HCT116 (cell line): ENCODE results near the gene BCL11A. TPM values are rescaled to one million over a fixed set of nuclear protein-coding genes. Genes with fewer than 3 reads are reported as not detected.

ENCODE experiments used
- ATAC-seq: fragments of 200-7000 bp; cut with Tn5 transposase; 2 replicates; pipeline ENCODE4 v1.9.1; 2020; ENCODE audit warnings: mild to moderate bottlenecking, moderate library complexity
- BruUV-seq: library from RNA; stranded (reverse); fragments of 400-500 nt; replicated peaks from 2 replicates; lab custom pipeline; 2021; lab: Mats Ljungman, UMichigan
- CTCF ChIA-PET: fragments of 300-600 bp; sonication (Branson Sonifier 250); formaldehyde crosslinking; loops from one replicate; lab custom pipeline; 2021; ENCODE audit warnings: antibody characterized with exemption; lab: Charles Lee
- POLR2A ChIA-PET: fragments of 300-600, 350-600 bp; sonication (Branson Sonifier 250); formaldehyde crosslinking; loops from one replicate; lab custom pipeline; 2021; ENCODE audit warnings: antibody characterized with exemption; lab: Charles Lee
- RAD21 ChIA-PET, 2 experiments: fragments of 300-600 bp; sonication (Branson Sonifier 250); formaldehyde crosslinking; loops; one replicate each; lab custom pipeline; 2023; ENCODE audit warnings: low total read pairs in 2 of 2; ENCODE audit not compliant: uncharacterized antibody in 2 of 2, unreplicated experiment in 2 of 2, low non-redundant PET in 1 of 2; lab: Charles Lee
- DNase-seq: peaks from one replicate; pipeline ENCODE4 v3.0.0-alpha.2; 2010; ENCODE audit warnings: low read depth, low spot score
- H2AFZ ChIP-seq: fragments of 200-600 bp; shearing (Covaris generic), sonication (generic); 2 replicates; pipeline ENCODE4 v1.6.1; 2017; ENCODE audit warnings: low read depth, mixed run types, mixed read lengths, antibody characterized with exemption, low read length; ENCODE audit not compliant: poor library complexity, severe bottlenecking
- H3K27ac ChIP-seq: 2 replicates; pipeline ENCODE4 v1.5.1; 2012; ENCODE audit warnings: low read depth, low read length
- H3K27me3 ChIP-seq: fragments of 200-600 bp; sonication (generic); 2 replicates; pipeline ENCODE4 v1.6.1; 2016; ENCODE audit warnings: mixed run types, low read length, mixed read lengths; ENCODE audit not compliant: insufficient read depth
- H3K36me3 ChIP-seq, 2 experiments: fragments of 200-500 bp in 1 of 2; fragments of 200-600 bp in 1 of 2; sonication (Bioruptor generic) in 1 of 2; sonication (generic) in 1 of 2; 2 replicates each; pipeline versions ENCODE4 v1.5.1 to v1.6.1; 2014 to 2016; ENCODE audit warnings: low read length in 2 of 2, inconsistent platforms in 1 of 2, mixed read lengths in 1 of 2, mixed run types in 1 of 2; ENCODE audit not compliant: insufficient read depth in 2 of 2, control insufficient read depth in 1 of 2
- H3K4me1 ChIP-seq, 2 experiments: fragments of 200-600 bp in 1 of 2; sonication (generic) in 1 of 2; 2 replicates each; pipeline versions ENCODE4 v1.5.1 to v1.6.1; 2012 to 2017; ENCODE audit warnings: low read length in 2 of 2, inconsistent platforms in 1 of 2, mild to moderate bottlenecking in 1 of 2, mixed read lengths in 1 of 2, mixed run types in 1 of 2, moderate library complexity in 1 of 2; ENCODE audit not compliant: insufficient read depth in 2 of 2, control insufficient read depth in 1 of 2
- H3K4me2 ChIP-seq: fragments of 200-600 bp; sonication (generic); 2 replicates; pipeline ENCODE4 v1.6.1; 2017; ENCODE audit warnings: mixed run types, low read length, mixed read lengths
- H3K4me3 ChIP-seq, 2 experiments: fragments of 200-600 bp in 1 of 2; sonication (generic) in 1 of 2; replicated peaks in 1 of 2; 2 replicates each; pipeline ENCODE4 v1.5.1; 2011 to 2016; ENCODE audit warnings: low read length in 2 of 2, control low read depth in 1 of 2, low read depth in 1 of 2, mild to moderate bottlenecking in 1 of 2, mixed read lengths in 1 of 2, mixed run types in 1 of 2
- H3K79me2 ChIP-seq: fragments of 200-600 bp; sonication (generic); 2 replicates; pipeline ENCODE4 v1.6.1; 2017; ENCODE audit warnings: mild to moderate bottlenecking, mixed run types, low read length, moderate library complexity, mixed read lengths; ENCODE audit not compliant: insufficient read depth
- H3K9ac ChIP-seq: fragments of 200-600 bp; sonication (generic); 2 replicates; pipeline ENCODE4 v1.6.1; 2016; ENCODE audit warnings: low read length, mixed read lengths
- H3K9me2 ChIP-seq: fragments of 200-600 bp; sonication (generic), shearing (Covaris generic); 2 replicates; pipeline ENCODE4 v1.6.1; 2017; ENCODE audit warnings: mixed run types, mild to moderate bottlenecking, moderate library complexity; ENCODE audit not compliant: insufficient read depth
- H3K9me3 ChIP-seq, 2 experiments: fragments of 200-500 bp in 1 of 2; fragments of 200-600 bp in 1 of 2; sonication (Bioruptor generic) in 1 of 2; sonication (generic) in 1 of 2; 2 replicates each; pipeline ENCODE4 v1.6.1; 2014 to 2017; ENCODE audit warnings: low read length in 2 of 2, mixed read lengths in 2 of 2, inconsistent platforms in 1 of 2, low read depth in 1 of 2, mild to moderate bottlenecking in 1 of 2, mixed run types in 1 of 2, moderate library complexity in 1 of 2; ENCODE audit not compliant: control insufficient read depth in 1 of 2, insufficient read depth in 1 of 2
- H4K20me1 ChIP-seq: fragments of 200-600 bp; sonication (generic), shearing (Covaris generic); 2 replicates; pipeline ENCODE4 v1.6.1; 2017; ENCODE audit warnings: mixed run types, mild to moderate bottlenecking, moderate library complexity; ENCODE audit not compliant: insufficient read depth
- ATF3 ChIP-seq: IDR thresholded peaks from 2 replicates; pipeline ENCODE4 v1.6.1; 2012
- CEBPB ChIP-seq: IDR thresholded peaks from 2 replicates; pipeline ENCODE4 v1.6.1; 2012; ENCODE audit warnings: low read depth
- CTCF ChIP-seq, 3 experiments: fragments of 200-600 bp in 1 of 3; sonication (generic) in 1 of 3; IDR thresholded peaks in 2 of 3; conservative IDR thresholded peaks in 1 of 3; 2 replicates each; pipeline ENCODE4 v1.5.1; 2012 to 2017; ENCODE audit warnings: low read depth in 2 of 3, low read length in 2 of 3, antibody characterized with exemption in 1 of 3, borderline replicate concordance in 1 of 3, control low read depth in 1 of 3, mild to moderate bottlenecking in 1 of 3, mixed read lengths in 1 of 3, mixed run types in 1 of 3, moderate library complexity in 1 of 3; ENCODE audit not compliant: insufficient read depth in 1 of 3
- EGR1 ChIP-seq: IDR thresholded peaks from 2 replicates; pipeline ENCODE4 v1.6.1; 2012; ENCODE audit warnings: low read depth
- ELF1 ChIP-seq: IDR thresholded peaks from 2 replicates; pipeline ENCODE4 v1.6.1; 2012; ENCODE audit warnings: low read depth, borderline replicate concordance
- EZH2phosphoT487 ChIP-seq: fragments of 200-600 bp; IDR thresholded peaks from 2 replicates; pipeline ENCODE4 v1.6.1; 2018; ENCODE audit warnings: antibody characterized with exemption, borderline replicate concordance
- JUND ChIP-seq: IDR thresholded peaks from 2 replicates; pipeline ENCODE4 v1.6.1; 2012
- MAX ChIP-seq: IDR thresholded peaks from 2 replicates; pipeline ENCODE4 v1.6.1; 2012
- POLR2AphosphoS5 ChIP-seq: IDR thresholded peaks from 2 replicates; pipeline ENCODE4 v1.6.1; 2011; ENCODE audit warnings: mild to moderate bottlenecking, low read depth, low read length, moderate library complexity
- RAD21 ChIP-seq: IDR thresholded peaks from 2 replicates; pipeline ENCODE4 v1.6.1; 2012; ENCODE audit warnings: low read depth, mild to moderate bottlenecking
- SP1 ChIP-seq: IDR thresholded peaks from 2 replicates; pipeline ENCODE4 v1.6.1; 2012; ENCODE audit warnings: low read depth
- SRF ChIP-seq: IDR thresholded peaks from 2 replicates; pipeline ENCODE4 v1.6.1; 2012; ENCODE audit warnings: low read depth
- TCF7L2 ChIP-seq: IDR thresholded peaks from 2 replicates; pipeline ENCODE4 v1.7.0; 2011; ENCODE audit warnings: borderline replicate concordance, inconsistent platforms; ENCODE audit not compliant: insufficient read depth, insufficient read length; ENCODE audit errors: extremely low read depth
- YY1 ChIP-seq: IDR thresholded peaks from 2 replicates; pipeline ENCODE4 v1.6.1; 2011; ENCODE audit warnings: low read length, low read depth, moderate library complexity, mild to moderate bottlenecking; ENCODE audit not compliant: insufficient replicate concordance; ENCODE audit errors: extremely low read depth
- ZBTB33 ChIP-seq: IDR thresholded peaks from 2 replicates; pipeline ENCODE4 v1.6.1; 2011; ENCODE audit warnings: mild to moderate bottlenecking, low read length, moderate library complexity; ENCODE audit not compliant: insufficient replicate concordance; ENCODE audit errors: extremely low read depth
- ZFX ChIP-seq: fragments of 450-650 bp; IDR thresholded peaks from 2 replicates; pipeline ENCODE4 v1.6.1; 2017
- intact Hi-C: fragments of 100-400 bp; cut with micrococcal nuclease; formaldehyde crosslinking; loops from 2 replicates; pipeline ENCODE4 v1.10.0; 2022
- total RNA-seq: library from RNA; stranded (reverse); gene quantifications from one replicate; pipeline ENCODE4 v1.2.1, GENCODE V29; 2021; ENCODE audit not compliant: unreplicated experiment

BCL11A gene
- total RNA-seq, 1 experiment from 2014 or later, result 0.71 TPM

GRCh38 chr2:60490441-60490840, 63.0 kb downstream of the BCL11A start:
- no peak overlapping the region for H3K4me3 ChIP-seq
- no peaks in the 10 kb centered on the region for H3K9me2 ChIP-seq
- no peak for TF ChIP-seq CTCF (IDR thresholded peaks at IDR 0.05 in 2 of 3, conservative IDR thresholded peaks at IDR 0.05 in 1 of 3; ENCODE audit: borderline replicate concordance in 1 of 3, insufficient read depth in 1 of 3, low read depth in 2 of 3, low read length in 2 of 3)
- no peak for ATAC-seq
- ChIA-PET RAD21 (no interaction called here), CTCF (no interaction called here), POLR2A (no interaction called here)
- H3K4me1 ChIP-seq, result no peaks in the 10 kb centered on the region
- H3K4me2 ChIP-seq, result no peak overlapping the region
- intact Hi-C loops, result no loop called here
- H3K27me3 ChIP-seq, result peaks cover 38% of the 10 kb centered on the region
- H3K79me2 ChIP-seq, result no peaks in the 10 kb centered on the region
- no peaks in the 10 kb centered on the region for H4K20me1 ChIP-seq
- DNase-seq, result no peak
- H3K9ac ChIP-seq, result no peak overlapping the region
- H2AFZ ChIP-seq, result no peak overlapping the region
- no peaks in the 10 kb centered on the region for H3K36me3 ChIP-seq
- BruUV-seq, result no TSS peak
- H3K27ac ChIP-seq, result no peak overlapping the region
- H3K9me3 ChIP-seq, result no peaks in the 10 kb centered on the region

- Histone ChIP-seq H3K4me1 (no peaks in the 10 kb centered on the region), H3K9me2 (no peaks in the 10 kb centered on the region), H3K9ac (no peak overlapping the region), H3K27me3 (peaks cover 38% of the 10 kb centered on the region), H3K36me3 (no peaks in the 10 kb centered on the region), H3K4me2 (no peak overlapping the region), H3K27ac (no peak overlapping the region), H4K20me1 (no peaks in the 10 kb centered on the region), H2AFZ (no peak overlapping the region), H3K4me3 (no peak overlapping the region), H3K79me2 (no peaks in the 10 kb centered on the region), H3K9me3 (no peaks in the 10 kb centered on the region)
- no TSS peak for BruUV-seq
- intact Hi-C loops, result no loop called here
- ATAC-seq (no peak), DNase-seq (no peak)
- ChIA-PET CTCF (no interaction called here), RAD21 (no interaction called here), POLR2A (no interaction called here)
- no peak for TF ChIP-seq RAD21
- no peak for TF ChIP-seq SRF
- no peak for TF ChIP-seq ELF1
- TF ChIP-seq ATF3, result no peak
- TF ChIP-seq YY1, result no peak
- no peak for TF ChIP-seq POLR2AphosphoS5
- no peak for TF ChIP-seq MAX
- TF ChIP-seq JUND, result no peak
- no peak for TF ChIP-seq SP1
- no peak for TF ChIP-seq EZH2phosphoT487
- no peak for TF ChIP-seq TCF7L2
- TF ChIP-seq ZFX, result no peak
- TF ChIP-seq CEBPB, result no peak
- TF ChIP-seq ZBTB33, result no peak
- TF ChIP-seq EGR1, result no peak
Measured at GRCh38 chr2:60489289-60489688, 64.2 kb downstream of the BCL11A start.
